ENCODE measurements around the gene C1RL. TPM values are rescaled to one million over a fixed set of nuclear protein-coding genes. Genes with fewer than 3 reads are reported as not detected.

C1RL gene
- total RNA-seq, 1 donor from 2014 or later, result 19.2 TPM

GRCh38 chr12:7089196-7089871, 19.7 kb downstream of the C1RL start:
- no peaks in the 10 kb centered on the region for H3K36me3 Mint-ChIP-seq (ENCODE audit: low read depth)
- ATAC-seq (ENCODE audit: low read depth) (no peak), DNase-seq (no peak)
- H3K9me3 Mint-ChIP-seq, result no peaks in the 10 kb centered on the region
- H3K4me3 Mint-ChIP-seq, result no peak overlapping the region
- H3K4me1 Mint-ChIP-seq, result peaks cover 8% of the 10 kb centered on the region
- TF ChIP-seq CTCF (IDR thresholded peaks at IDR 0.05), result no peak
- H3K27ac Mint-ChIP-seq, result no peak overlapping the region
- POLR2A ChIA-PET, result no interaction called here
- CTCF ChIA-PET, result interaction anchor here (2.2 kb wide), 1 partner anchor 145 kb away, joined by 6 read pairs; no protein-coding TSS in a partner anchor
- H3K27me3 Mint-ChIP-seq, result no peaks in the 10 kb centered on the region
- intact Hi-C loops (cut with micrococcal nuclease), result no loop called here

GRCh38 chr12:7083125-7083524, 25.9 kb downstream of the C1RL start:
- ChIA-PET POLR2A (no interaction called here), CTCF (interaction anchor here (0.6 kb wide), 1 partner anchor 45 kb away, joined by 3 read pairs; no protein-coding TSS in a partner anchor)
- H3K4me3 Mint-ChIP-seq, result no peak overlapping the region
- no peaks in the 10 kb centered on the region for H3K4me1 Mint-ChIP-seq
- peaks cover 2% of the 10 kb centered on the region for H3K9me3 Mint-ChIP-seq
- intact Hi-C loops (cut with micrococcal nuclease), result no loop called here
- no peaks in the 10 kb centered on the region for H3K36me3 Mint-ChIP-seq (ENCODE audit: low read depth)
- no peaks in the 10 kb centered on the region for H3K27me3 Mint-ChIP-seq
- no peak for TF ChIP-seq CTCF (IDR thresholded peaks at IDR 0.05)
- ATAC-seq (ENCODE audit: low read depth) (no peak), DNase-seq (no peak)
- no peak overlapping the region for H3K27ac Mint-ChIP-seq

GRCh38 chr12:7081037-7081436, 28.0 kb downstream of the C1RL start:
- POLR2A ChIA-PET, result no interaction called here
- Mint-ChIP-seq H3K4me3 (no peak overlapping the region), H3K27ac (no peak overlapping the region), H3K4me1 (no peaks in the 10 kb centered on the region), H3K36me3 (ENCODE audit: low read depth) (no peaks in the 10 kb centered on the region), H3K27me3 (peaks cover 6% of the 10 kb centered on the region), H3K9me3 (peaks cover 2% of the 10 kb centered on the region)
- ATAC-seq (ENCODE audit: low read depth) (no peak), DNase-seq (no peak)
- no peak for TF ChIP-seq CTCF (IDR thresholded peaks at IDR 0.05)
- intact Hi-C loops (cut with micrococcal nuclease), result no loop called here
- CTCF ChIA-PET, result no interaction called here

- Mint-ChIP-seq H3K36me3 (ENCODE audit: low read depth) (no peaks in the 10 kb centered on the region), H3K27ac (no peak overlapping the region), H3K27me3 (peaks cover 6% of the 10 kb centered on the region), H3K4me3 (no peak overlapping the region), H3K9me3 (peaks cover 2% of the 10 kb centered on the region), H3K4me1 (no peaks in the 10 kb centered on the region)
- ChIA-PET CTCF (no interaction called here), POLR2A (no interaction called here)
- no peak for ATAC-seq (ENCODE audit: low read depth)
- no peak for DNase-seq
- TF ChIP-seq CTCF (IDR thresholded peaks at IDR 0.05), result no peak
- intact Hi-C loops (cut with micrococcal nuclease), result no loop called here
These were observed 29.2 kb downstream of the C1RL start for GRCh38 chr12:7079826-7080125.

GRCh38 chr12:7078163-7078562, 30.9 kb downstream of the C1RL start:
- H3K4me3 Mint-ChIP-seq, result no peak overlapping the region
- H3K27ac Mint-ChIP-seq, result no peak overlapping the region
- intact Hi-C loops (cut with micrococcal nuclease), result no loop called here
- no peaks in the 10 kb centered on the region for H3K4me1 Mint-ChIP-seq
- H3K27me3 Mint-ChIP-seq, result peaks cover 6% of the 10 kb centered on the region
- ChIA-PET POLR2A (no interaction called here), CTCF (no interaction called here)
- H3K36me3 Mint-ChIP-seq (ENCODE audit: low read depth), result no peaks in the 10 kb centered on the region
- TF ChIP-seq CTCF (IDR thresholded peaks at IDR 0.05), result no peak
- H3K9me3 Mint-ChIP-seq, result peaks cover under 1% of the 10 kb centered on the region
- ATAC-seq (ENCODE audit: low read depth) (no peak), DNase-seq (no peak)

Measured in activated B cell treated with CpG ODN at 0.5 μM for 24 hours (primary cell).